ENCODE results near the gene IGFBP4.

GRCh38 chr17:40495140-40495539 is 51.9 kb downstream of the IGFBP4 start:
- TF ChIP-seq CTCF (IDR thresholded peaks at IDR 0.05; ENCODE audit: low read depth, low read length, poor library complexity, severe bottlenecking) (no peak), EZH2phosphoT487 (IDR thresholded peaks at IDR 0.05; ENCODE audit: borderline replicate concordance, low read length) (no peak)

All from DOHH2 (cell line).